SHP77 (cell line): ENCODE data around the gene PTPRK.
A peak's percentile ranks its signal among the peaks of the same experiment; 100 is the strongest.
"Not testable (repeated sequence)": the region's sequence is repeated elsewhere in the genome, so short reads cannot be mapped to it uniquely, and the experiment has no call there.

Experiments used
- DNase-seq, 2 experiments: peaks; one replicate each; lab custom pipeline; 2025; lab: John Stamatoyannopoulos, UW

Gene PTPRK

GRCh38 chr6:128438393-128438792, 82.0 kb downstream of the PTPRK start:
- DNase-seq, result no peak

GRCh38 chr6:128437685-128438084, 82.7 kb downstream of the PTPRK start:
- DNase-seq, result no peak

DNA sequence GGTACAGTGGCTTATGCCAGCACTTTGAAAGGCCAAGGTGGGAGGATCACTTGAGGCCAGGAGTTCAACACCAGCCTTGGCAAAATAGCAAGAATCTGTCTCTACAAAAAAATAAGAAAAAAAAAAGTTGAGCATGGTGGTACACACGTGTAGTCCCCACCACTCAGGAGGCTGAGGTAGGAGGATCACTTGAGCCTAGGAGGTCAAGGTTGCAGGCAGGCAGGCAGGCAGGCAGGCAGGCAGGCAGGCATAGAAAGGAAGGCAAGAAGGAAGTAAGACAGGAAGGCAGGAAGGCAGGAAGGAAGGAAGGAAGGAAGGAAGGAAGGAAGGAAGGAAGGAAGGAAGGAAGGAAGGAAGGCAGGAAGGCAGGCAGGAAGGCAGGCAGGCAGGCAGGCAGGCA, 85.6 kb downstream of the PTPRK start:
- DNase-seq, result not testable (repeated sequence)

DNA sequence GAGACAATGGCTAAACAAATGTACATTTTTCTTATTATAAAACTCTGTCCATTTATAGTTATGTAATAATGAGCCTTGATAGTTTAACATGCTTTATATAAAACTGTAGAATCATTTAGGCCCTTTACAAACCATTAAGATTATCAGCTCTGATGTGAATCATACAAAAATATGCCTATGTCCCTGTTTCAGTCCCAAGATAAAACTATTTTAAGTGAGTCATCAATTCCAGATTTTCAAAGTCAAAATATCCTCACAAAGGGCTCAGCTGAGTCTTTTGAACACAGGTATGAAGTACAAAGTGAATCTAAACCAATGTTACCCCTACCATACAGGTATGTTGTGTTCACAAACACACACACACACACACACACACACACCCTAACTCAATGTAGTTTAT, 88.0 kb downstream of the PTPRK start:
- DNase-seq, result no peak

GRCh38 chr6:128427139-128427538, 93.3 kb downstream of the PTPRK start:
- DNase-seq, result no peak

DNA sequence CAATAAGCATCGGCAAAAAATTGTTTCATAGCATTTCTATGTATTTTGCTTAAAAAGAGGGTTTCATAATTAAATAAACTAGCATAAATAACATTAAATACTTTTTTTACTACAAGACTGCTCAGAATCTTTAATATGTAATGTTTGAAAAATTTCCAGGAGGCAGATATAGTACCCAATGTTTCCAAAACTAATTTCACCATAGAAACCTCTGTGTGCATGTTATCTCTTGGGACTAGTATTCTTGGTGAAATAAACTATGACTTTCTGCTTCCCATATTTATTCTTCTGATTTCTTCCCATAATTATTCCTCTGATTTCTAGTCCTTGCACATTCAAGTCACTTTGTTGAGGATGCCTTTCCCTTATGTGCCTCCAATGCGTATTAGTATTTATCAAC, 94.5 kb downstream of the PTPRK start:
- no peak for DNase-seq

- DNase-seq, result no peak
These were observed 97.5 kb downstream of the PTPRK start for GRCh38 chr6:128422871-128423270.

GRCh38 chr6:128422200-128422599, 98.2 kb downstream of the PTPRK start:
- no peak for DNase-seq

- DNase-seq, result no peak
These were observed 98.6 kb downstream of the PTPRK start for GRCh38 chr6:128421788-128422187.

GRCh38 chr6:128417698-128418097, 102.7 kb downstream of the PTPRK start:
- DNase-seq, result no peak

DNA sequence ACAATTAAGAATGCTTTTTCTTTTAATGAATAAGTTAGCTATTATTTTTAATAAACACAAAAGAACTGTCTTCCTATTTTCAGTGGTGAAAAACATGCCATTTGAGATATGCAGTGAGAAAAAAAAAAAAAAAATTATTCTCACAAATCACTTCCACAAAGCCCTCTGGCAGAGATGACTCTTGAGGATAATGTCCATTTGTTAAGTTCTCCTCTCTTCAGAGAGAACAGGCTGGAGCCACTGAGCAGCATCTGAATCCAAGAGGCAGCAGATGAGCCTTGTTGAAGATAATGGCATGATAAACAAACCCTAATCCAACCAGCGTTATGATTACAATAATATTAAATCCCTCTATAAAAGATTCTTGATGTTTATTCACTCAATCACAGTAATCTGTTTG, 105.0 kb downstream of the PTPRK start:
- no peak for DNase-seq

- no peak for DNase-seq
These were observed 105.5 kb downstream of the PTPRK start for GRCh38 chr6:128414943-128415342.

DNA sequence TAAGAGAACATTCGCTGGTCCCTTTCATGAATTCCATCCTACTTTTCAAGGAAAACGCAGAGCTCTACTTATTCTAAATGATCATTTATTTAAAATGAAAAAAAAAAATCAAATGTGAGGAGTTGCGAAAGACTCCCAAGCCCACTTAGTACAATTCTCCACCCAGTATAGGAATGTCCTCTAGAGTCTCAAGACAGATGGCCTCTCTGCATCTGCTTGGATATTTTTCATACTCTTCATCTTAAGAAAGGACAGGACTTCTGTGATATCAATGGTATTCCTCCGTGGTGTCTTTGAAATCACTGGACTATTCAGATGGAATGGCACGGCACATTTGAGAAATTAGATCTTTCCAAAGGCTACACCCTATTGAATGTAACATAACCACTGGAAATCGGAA, 107.1 kb downstream of the PTPRK start:
- DNase-seq, result no peak

DNA sequence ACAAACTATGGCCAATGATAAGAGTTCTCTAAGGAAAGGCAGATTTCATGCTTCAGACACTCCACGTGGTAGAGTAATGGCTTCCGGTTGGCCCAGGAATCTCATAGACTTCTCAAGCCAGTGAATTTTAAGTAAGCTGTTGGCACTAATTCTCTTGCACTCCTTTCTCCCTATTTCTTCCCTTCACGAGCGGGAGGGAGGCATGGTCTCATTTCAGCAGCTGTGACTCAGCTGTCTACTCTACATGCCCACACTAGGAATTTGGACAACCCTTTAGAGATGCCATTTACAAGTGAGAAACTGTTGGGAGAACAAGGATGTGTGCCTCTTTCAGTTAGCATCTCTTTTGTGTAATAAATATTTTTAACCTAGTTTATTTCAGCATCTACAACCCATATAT, 107.7 kb downstream of the PTPRK start:
- DNase-seq, result no peak

- DNase-seq, result no peak
These were observed 109.8 kb downstream of the PTPRK start for GRCh38 chr6:128410584-128410983.

DNA sequence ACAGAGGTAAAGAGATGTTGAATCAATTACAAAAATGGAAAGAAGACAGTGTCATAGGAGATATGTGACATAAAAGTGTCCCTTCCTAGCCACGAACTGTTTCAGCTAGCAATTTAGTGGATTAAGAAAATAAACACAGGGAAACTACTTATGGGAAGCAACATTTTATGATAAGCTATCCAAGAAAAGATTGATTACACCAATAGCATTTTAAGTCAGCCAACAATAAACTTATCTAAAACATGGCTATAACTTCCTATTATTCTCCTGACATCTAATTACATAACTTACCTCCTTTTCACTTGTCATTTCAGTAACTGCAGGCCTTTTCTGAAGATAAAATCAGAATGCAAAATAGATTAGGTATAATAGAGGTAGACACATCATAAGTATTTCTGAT, 111.4 kb downstream of the PTPRK start:
- no peak for DNase-seq

GRCh38 chr6:128406453-128406852, 113.9 kb downstream of the PTPRK start:
- DNase-seq, result no peak

DNA sequence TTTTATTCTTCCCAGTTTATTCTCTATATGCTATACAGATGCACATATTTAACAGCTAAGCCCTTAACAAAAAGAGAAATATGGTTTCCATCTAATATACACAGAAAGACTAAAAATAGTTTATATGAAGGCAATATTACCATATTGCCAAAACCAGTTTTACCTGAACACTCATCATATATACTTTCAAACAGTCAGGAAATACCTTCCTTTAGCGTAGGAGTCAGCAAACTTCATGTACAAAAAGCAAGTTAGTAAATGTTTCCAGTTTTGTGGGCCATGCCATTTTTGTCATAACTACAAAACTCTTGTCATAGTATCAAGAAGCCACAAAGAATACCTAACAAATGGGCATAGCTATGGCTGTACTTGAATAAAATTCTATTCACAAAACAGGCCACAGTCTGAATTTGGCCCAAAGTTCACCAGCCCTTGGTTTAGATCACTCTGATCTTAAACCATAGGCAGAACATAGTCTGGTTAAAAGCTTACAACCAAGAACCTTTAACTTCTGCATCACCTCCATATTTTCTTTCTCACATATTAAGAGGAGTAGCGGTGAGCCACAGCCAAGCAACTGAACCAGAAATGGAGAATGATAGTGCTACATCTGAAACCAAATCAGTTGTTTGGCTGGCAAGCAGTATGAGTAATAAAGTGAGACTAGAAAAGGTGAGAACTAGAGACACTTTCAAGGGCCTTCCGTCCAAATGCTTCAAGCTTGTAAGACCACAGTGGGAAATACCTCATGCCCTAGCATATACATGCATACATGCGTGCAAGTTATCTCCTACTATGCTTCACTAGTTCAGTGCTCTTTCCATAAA, 116.6 kb downstream of the PTPRK start:
- DNase-seq, result no peak

DNA sequence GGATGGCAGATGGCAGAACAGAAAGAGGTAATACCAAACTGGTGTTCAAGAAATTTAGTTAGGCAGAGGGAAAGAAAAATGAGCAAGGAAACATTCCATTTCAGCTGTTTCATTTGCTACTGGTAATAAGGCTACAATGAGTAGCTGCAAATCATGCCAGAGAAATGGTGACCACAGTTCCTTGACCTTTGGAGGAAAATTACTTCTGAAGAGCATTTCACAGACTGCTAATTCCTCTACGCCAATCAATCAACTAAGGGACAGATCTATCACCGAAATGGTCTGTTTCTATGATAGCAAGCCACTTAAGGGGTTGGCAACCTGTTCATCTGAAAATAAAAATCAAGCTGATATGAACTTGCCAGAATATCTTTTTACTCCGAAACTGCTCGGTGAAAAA, 119.5 kb downstream of the PTPRK start:
- no peak for DNase-seq

GRCh38 chr6:128397996-128398395, 122.4 kb downstream of the PTPRK start:
- peak; percentile 86 for DNase-seq

GRCh38 chr6:128395596-128395995, 124.8 kb downstream of the PTPRK start:
- DNase-seq, result no peak

GRCh38 chr6:128395188-128395587, 125.2 kb downstream of the PTPRK start:
- no peak for DNase-seq

DNA sequence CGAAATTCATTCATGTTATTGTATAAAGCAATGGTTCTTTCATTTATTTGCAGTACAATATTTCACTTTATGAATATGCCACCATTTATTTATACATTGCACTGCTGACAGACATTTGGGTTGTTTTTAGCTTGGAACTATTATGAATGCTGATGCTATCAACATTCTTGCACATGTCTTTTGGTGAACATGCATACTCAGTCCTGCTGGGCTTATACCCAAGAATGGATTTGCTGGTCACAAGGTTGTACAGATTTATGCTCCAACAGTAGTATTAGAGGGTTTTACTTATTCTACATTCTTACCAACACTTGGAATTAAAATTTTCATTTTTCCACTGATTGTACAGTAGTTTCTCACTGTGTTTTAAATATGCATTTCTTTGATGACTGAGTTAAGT, 126.2 kb downstream of the PTPRK start:
- DNase-seq, result no peak

- no peak for DNase-seq
These were observed 130.4 kb downstream of the PTPRK start for GRCh38 chr6:128389820-128390534.
